Measurements from ENCODE around the gene ZNF681. TPM values are rescaled to one million over a fixed set of nuclear protein-coding genes. Genes with fewer than 3 reads are reported as not detected.
"Not testable (repeated sequence)": the region's sequence is repeated elsewhere in the genome, so short reads cannot be mapped to it uniquely, and the experiment has no call there.

The ZNF681 gene
- total RNA-seq, 2 donors from 2014 or later, result 3.1 TPM

- intact Hi-C loops (cut with DNase I, micrococcal nuclease), result no loop called here
- DNase-seq, result no peak
- no peak for ATAC-seq
Observed at GRCh38 chr19:23716792-23717191, 41.9 kb downstream of the ZNF681 start.

DNA sequence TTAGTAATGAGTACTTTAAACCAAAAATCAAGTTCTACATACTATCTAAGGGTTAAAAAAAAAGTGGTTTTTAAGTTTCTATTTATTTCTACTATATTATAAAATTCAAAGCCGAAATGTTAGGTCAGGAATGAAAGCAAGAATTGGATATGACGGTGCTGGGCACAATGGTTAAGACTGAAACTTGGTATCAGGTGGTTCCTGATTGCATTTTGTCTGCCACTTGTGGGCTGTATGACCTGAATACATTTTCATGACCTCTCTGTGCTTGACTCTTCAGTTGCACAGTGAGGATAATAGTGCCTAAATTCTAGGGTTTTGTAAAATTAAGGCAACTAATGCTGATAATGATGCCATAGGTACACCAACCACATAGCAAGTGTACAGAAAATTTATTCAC is 49.3 kb downstream of the ZNF681 start:
- no peak for ATAC-seq
- DNase-seq, result no peak
- intact Hi-C loops (cut with DNase I, micrococcal nuclease), result no loop called here

- no peak for ATAC-seq
- DNase-seq, result no peak
- intact Hi-C loops (cut with DNase I, micrococcal nuclease), result no loop called here
Observed at GRCh38 chr19:23706657-23707056, 52.0 kb downstream of the ZNF681 start.

DNA sequence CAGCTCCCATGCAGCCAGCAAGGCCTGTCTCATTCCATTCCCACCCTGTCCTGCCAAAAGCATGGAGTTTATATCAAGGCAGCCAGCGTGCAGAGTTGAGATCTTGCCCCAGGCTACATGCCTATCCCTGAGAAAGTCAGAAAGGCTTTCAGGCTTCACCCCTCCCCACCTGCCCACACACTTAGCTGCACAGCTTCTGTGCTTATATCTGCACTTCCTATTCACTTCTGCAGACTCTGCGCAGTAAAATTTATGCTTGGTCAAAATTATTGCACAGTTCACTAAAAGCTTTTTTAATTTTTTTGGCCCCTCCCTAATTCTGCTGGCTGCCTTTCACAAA is 59.2 kb downstream of the ZNF681 start:
- ATAC-seq (no peak), DNase-seq (no peak)
- intact Hi-C loops (cut with DNase I, micrococcal nuclease), result no loop called here

DNA sequence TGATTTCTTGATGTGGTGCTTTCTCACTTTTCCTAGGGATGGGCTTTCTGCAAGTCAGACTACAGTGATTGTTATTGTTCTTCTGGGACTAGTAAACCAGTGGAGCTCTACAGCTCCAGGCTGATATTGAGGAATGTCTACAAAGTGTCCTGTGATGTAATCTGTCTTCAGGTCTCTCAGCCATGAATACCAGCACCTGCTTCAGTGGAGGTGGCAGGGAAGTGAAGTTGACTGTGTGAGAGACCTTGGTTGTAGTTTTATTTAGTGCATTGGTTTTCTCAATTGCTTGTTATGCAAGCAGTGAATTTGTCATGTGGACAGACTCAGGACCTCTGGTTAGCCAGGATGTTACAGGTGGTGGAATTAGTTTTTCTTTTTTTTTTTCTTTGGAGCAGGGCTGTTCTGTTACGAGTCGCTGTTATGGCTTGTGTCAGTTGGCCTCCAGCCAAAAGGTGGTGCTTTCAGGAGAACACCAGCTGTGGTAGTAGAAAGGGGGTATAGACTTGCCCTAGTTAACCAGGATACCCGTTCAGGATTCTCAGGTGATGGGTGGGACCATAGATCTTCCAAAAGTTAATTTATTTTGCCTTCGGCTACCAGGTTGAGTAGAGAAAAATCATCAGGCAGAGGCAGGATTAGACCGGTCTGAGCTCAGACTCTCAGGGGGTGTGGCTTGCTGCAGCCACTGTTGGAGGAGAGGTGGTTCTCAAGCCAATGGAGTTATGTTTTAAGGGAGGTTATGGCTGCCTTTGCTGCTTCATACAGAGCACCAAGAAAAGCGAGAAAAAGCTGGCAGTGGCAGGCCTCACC is 59.8 kb downstream of the ZNF681 start:
- intact Hi-C loops (cut with DNase I, micrococcal nuclease), result no loop called here
- peak; percentile 38 to 65 for DNase-seq
- ATAC-seq, result peak; percentile 98

GRCh38 chr19:23692937-23693336 is 65.8 kb downstream of the ZNF681 start:
- DNase-seq; ATAC-seq; intact Hi-C loops (cut with DNase I, micrococcal nuclease): not testable (repeated sequence)

Other genes with a start within 250 kb of the ZNF681 start
- gene ZNF675, start 71.7 kb downstream of the ZNF681 start, total RNA-seq, result 10 to 100 TPM; 15.6 to 16.2 TPM
- gene ZNF726, start 156.0 kb upstream of the ZNF681 start, total RNA-seq, result 1 to 10 TPM; 1.5 to 2.2 TPM